ENCODE results near the gene CCDC86.
A peak's percentile ranks its signal among the peaks of the same experiment; 100 is the strongest.

CCDC86 gene

GRCh38 chr11:60872124-60872960 is 30.4 kb downstream of the CCDC86 start:
- TF ChIP-seq CTCF (IDR thresholded peaks at IDR 0.05; ENCODE audit: borderline replicate concordance, extremely low read depth, low read length, poor library complexity, severe bottlenecking) (no peak), EZH2 (IDR thresholded peaks at IDR 0.05; ENCODE audit: borderline replicate concordance, low read depth, low read length, severe bottlenecking) (no peak)
- Histone ChIP-seq H3K79me2 (ENCODE audit: insufficient read depth, low read length) (no peaks in the 10 kb centered on the region), H2AFZ (ENCODE audit: low read depth, low read length) (no peak overlapping the region), H3K4me3 (ENCODE audit: low read depth in 1 of 2, low read length in 2 of 2) (no peak overlapping the region), H3K27me3 (ENCODE audit: insufficient read depth, low read length, poor library complexity) (no peaks in the 10 kb centered on the region), H3K36me3 (ENCODE audit: insufficient read depth, low read length) (no peaks in the 10 kb centered on the region), H3K9me3 (ENCODE audit: insufficient read depth, low read length, severe bottlenecking) (no peaks in the 10 kb centered on the region), H3K9ac (ENCODE audit: low read depth, low read length) (peak overlapping the region; percentile 31; the same call in 1 of the 2 replicates), H3K27ac (ENCODE audit: low read length) (peak overlapping the region; percentile 93), H3K4me1 (ENCODE audit: insufficient read depth, low read length) (peaks cover 83% of the 10 kb centered on the region), H4K20me1 (ENCODE audit: insufficient read depth, low read length) (no peaks in the 10 kb centered on the region), H3K4me2 (ENCODE audit: insufficient read depth, low read length) (no peak overlapping the region)
- ATAC-seq (ENCODE audit: insufficient read depth, low read depth): peak; percentile 24
- DNase-seq: peak; percentile 72

- H3K4me2 ChIP-seq (ENCODE audit: insufficient read depth, low read length): peak overlapping the region; percentile 27; the same call in 1 of the 2 replicates
- no peaks in the 10 kb centered on the region for H3K27me3 ChIP-seq (ENCODE audit: insufficient read depth, low read length, poor library complexity)
- peak; percentile 85 for DNase-seq
- no peaks in the 10 kb centered on the region for H3K36me3 ChIP-seq (ENCODE audit: insufficient read depth, low read length)
- no peaks in the 10 kb centered on the region for H3K79me2 ChIP-seq (ENCODE audit: insufficient read depth, low read length)
- no peaks in the 10 kb centered on the region for H4K20me1 ChIP-seq (ENCODE audit: insufficient read depth, low read length)
- H3K9ac ChIP-seq (ENCODE audit: low read depth, low read length): peak overlapping the region; percentile 31
- ATAC-seq (ENCODE audit: insufficient read depth, low read depth): peak; percentile 29
- TF ChIP-seq CTCF (IDR thresholded peaks at IDR 0.05; ENCODE audit: borderline replicate concordance, extremely low read depth, low read length, poor library complexity, severe bottlenecking) (no peak), EZH2 (IDR thresholded peaks at IDR 0.05; ENCODE audit: borderline replicate concordance, low read depth, low read length, severe bottlenecking) (no peak)
- H3K4me1 ChIP-seq (ENCODE audit: insufficient read depth, low read length): peaks cover 76% of the 10 kb centered on the region
- no peak overlapping the region; a peak in 1 of 4 replicates for H3K4me3 ChIP-seq (ENCODE audit: low read depth in 1 of 2, low read length in 2 of 2)
- no peaks in the 10 kb centered on the region for H3K9me3 ChIP-seq (ENCODE audit: insufficient read depth, low read length, severe bottlenecking)
- peak overlapping the region; percentile 93 for H3K27ac ChIP-seq (ENCODE audit: low read length)
- H2AFZ ChIP-seq (ENCODE audit: low read depth, low read length): no peak overlapping the region
Observed at GRCh38 chr11:60872961-60873524, 31.1 kb downstream of the CCDC86 start.

GRCh38 chr11:60873533-60873932 is 31.6 kb downstream of the CCDC86 start:
- Histone ChIP-seq H3K4me2 (ENCODE audit: insufficient read depth, low read length) (peak overlapping the region; percentile 27; the same call in 1 of the 2 replicates), H3K27ac (ENCODE audit: low read length) (peak overlapping the region; percentile 93), H3K36me3 (ENCODE audit: insufficient read depth, low read length) (no peaks in the 10 kb centered on the region), H3K4me3 (ENCODE audit: low read depth in 1 of 2, low read length in 2 of 2) (no peak overlapping the region; a peak in 1 of 4 replicates), H2AFZ (ENCODE audit: low read depth, low read length) (no peak overlapping the region), H3K79me2 (ENCODE audit: insufficient read depth, low read length) (no peaks in the 10 kb centered on the region), H4K20me1 (ENCODE audit: insufficient read depth, low read length) (no peaks in the 10 kb centered on the region), H3K27me3 (ENCODE audit: insufficient read depth, low read length, poor library complexity) (no peaks in the 10 kb centered on the region), H3K9ac (ENCODE audit: low read depth, low read length) (peak overlapping the region; percentile 15), H3K9me3 (ENCODE audit: insufficient read depth, low read length, severe bottlenecking) (no peaks in the 10 kb centered on the region), H3K4me1 (ENCODE audit: insufficient read depth, low read length) (peaks cover 71% of the 10 kb centered on the region)
- DNase-seq: no peak
- TF ChIP-seq EZH2 (IDR thresholded peaks at IDR 0.05; ENCODE audit: borderline replicate concordance, low read depth, low read length, severe bottlenecking): no peak
- ATAC-seq (ENCODE audit: insufficient read depth, low read depth): peak; percentile 0; the same call in 1 of the 3 replicates
